ENCODE data around the gene MAGI1.
"Not testable (repeated sequence)": the region's sequence is repeated elsewhere in the genome, so short reads cannot be mapped to it uniquely, and the experiment has no call there.

MAGI1 gene

GRCh38 chr3:65896321-65896720 is 142.4 kb downstream of the MAGI1 start:
- DNase-seq: no peak

DNA sequence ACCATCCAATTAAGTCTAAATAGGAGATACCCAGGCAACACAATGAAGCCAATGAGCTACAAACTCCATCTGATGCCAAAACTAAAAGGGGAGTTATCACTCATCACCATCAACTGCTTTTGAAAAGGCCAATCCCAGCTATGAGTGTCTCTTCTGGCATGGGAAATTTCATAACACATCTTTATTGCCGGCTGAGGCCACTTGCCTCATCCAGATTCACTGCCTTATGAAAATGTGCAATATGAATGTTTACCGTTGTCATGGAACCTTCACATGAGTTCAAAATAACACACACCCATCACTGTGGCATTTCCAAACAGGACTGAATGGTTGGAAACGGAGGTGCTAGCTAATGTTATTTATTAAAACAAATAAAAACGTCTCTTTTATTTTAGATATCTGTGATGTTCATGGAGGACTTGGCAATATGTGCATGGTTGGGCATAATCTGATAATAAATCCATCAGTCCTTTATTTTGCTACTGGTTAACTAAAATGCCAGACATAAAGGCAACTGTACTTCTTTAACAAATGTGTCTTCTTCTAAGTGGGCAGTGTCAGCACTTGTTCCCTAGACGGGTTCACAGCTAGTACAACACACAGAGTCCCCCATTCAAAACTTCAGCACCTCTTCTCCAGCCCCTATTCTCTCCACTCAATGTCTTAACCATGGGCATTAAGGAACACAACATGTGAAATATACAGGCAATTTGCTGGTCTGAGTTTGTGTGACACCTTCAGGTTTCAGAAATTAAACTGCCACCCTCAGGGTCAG is 143.9 kb downstream of the MAGI1 start:
- no peak for DNase-seq

GRCh38 chr3:65894126-65894525 is 144.6 kb downstream of the MAGI1 start:
- no peak for DNase-seq

DNA sequence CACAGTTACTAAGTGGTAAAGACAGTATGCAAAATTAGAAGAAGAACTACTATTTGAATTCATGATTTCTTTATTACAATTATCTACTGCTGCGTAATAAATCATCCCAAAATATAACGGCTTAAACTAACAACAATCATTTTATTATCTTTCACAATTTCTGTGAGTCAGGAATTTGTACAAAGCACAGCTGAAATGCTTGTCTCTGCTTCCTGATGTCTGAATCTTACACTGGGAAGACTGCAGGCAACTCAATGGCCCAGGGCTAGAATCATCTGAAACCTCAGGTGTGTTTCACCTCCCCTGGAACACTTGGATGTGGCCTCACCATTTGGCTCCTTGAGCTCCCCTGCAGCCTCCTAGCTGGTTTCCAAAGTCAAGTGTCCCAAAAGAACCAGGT is 145.1 kb downstream of the MAGI1 start:
- no peak for DNase-seq

DNA sequence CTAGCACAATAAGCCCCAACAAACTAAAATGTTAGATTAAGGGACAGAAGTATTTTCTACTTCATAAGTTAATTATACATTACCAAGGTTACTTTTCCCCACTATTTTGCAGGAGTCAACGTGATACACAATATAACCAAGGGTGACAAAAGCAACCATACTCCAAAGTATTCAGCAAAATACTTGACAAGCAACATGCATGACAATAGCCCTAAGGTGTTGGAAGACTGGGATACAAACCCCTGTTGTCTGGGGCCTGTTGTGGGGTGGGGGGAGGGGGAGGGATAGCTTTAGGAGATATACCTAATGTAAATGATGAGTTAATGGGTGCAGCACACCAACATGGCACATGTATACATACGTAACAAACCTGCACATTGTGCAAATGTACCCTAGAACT is 147.2 kb downstream of the MAGI1 start:
- DNase-seq: not testable (repeated sequence)

- no peak for DNase-seq
These were observed 148.4 kb downstream of the MAGI1 start for GRCh38 chr3:65890328-65890727.

- DNase-seq: no peak
These were observed 149.0 kb downstream of the MAGI1 start for GRCh38 chr3:65889707-65890099.

DNA sequence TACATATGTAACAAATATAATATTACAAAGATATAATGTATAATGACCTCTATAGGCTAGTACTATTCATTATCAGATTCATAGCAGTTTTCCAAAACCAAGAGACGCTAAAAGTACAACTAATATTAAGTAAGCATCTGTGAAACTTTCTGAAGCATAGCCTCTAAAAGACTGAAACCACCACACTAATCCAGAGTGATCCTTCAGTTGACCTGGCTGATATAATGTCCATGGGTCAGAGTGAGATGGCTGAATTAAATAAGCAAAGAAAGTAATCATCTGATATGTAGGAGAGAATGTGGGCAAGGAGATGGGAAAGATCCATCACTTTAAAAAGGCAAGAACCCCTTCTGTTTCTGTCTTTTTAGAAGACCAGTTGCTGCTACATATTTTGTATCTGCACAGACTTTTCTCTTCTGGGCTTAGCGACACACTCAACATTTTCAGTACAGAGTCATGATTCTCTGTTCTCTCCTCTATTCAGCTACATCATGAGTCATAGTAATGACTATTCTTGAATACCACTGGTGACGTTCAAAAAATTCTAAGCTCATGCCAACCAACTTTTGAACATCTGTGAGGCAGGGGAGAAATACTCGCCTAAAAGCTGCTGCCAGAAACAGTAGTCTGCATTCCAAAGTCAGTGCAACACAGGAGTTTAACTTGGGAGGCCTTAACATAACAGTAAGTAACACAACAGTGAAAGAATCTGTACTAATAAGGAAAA is 149.6 kb downstream of the MAGI1 start:
- DNase-seq: no peak

- no peak for DNase-seq
These were observed 150.5 kb downstream of the MAGI1 start for GRCh38 chr3:65888196-65888595.

DNA sequence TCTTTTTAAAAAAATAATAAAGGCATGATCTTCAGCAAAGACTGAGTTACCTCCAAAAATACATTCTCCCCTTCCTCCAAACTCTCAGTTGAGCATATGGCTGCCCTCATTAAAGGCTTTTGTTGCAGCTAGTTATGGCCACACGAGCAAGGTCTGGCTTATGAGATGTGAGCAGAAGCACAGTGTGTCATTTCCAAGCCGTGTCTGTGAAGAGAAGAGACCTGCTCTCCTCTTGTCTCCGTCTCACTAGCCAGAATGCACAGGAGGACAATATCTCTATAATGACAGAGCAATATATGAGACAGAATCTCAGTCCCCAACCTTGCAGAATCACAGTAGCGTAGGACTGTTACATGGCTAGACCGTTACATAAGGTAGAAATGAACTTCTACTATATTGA is 152.3 kb downstream of the MAGI1 start:
- no peak for DNase-seq

DNA sequence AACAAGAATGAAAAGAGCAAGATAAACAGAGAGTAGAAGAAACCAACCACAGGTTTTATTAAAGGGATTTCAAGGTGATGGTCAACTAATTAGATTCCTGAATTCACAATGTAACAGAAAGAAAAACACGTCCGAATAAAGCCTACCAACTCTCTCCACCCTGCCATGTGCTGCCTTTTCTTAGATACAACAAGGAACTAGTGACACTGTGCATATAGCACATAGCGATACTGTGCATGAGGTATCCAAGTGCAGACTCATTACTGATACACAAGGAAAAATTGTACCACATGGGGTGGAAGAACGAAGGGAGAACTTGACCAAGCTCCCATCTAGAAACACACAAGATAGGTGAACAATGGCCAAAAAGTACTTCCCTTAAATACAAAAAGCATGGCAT is 154.6 kb downstream of the MAGI1 start:
- no peak for DNase-seq

DNA sequence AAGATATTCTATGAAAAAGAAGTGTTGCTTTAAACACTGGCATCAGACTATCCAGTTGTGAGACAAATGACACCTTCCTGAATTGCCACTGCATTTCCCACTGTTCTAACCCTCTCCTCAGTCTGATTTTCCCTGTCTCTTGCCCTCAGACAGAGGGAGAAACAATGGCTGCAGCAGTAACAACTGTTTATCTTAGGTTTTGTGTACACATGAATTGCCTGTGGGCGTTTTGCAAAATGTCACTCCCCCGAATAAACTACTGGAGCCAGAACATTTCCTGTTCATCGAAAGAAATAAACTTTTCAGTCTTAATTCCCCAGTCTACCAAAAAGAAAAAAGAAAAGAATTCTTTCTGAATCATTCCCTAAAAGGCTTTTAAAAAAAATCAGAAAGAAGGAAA is 155.1 kb downstream of the MAGI1 start:
- DNase-seq: no peak

GRCh38 chr3:65880350-65880749 is 158.4 kb downstream of the MAGI1 start:
- no peak for DNase-seq

GRCh38 chr3:65879372-65879771 is 159.3 kb downstream of the MAGI1 start:
- DNase-seq: no peak

- DNase-seq: no peak
These were observed 159.9 kb downstream of the MAGI1 start for GRCh38 chr3:65878831-65879230.

- no peak for DNase-seq
These were observed 161.6 kb downstream of the MAGI1 start for GRCh38 chr3:65877160-65877559.

DNA sequence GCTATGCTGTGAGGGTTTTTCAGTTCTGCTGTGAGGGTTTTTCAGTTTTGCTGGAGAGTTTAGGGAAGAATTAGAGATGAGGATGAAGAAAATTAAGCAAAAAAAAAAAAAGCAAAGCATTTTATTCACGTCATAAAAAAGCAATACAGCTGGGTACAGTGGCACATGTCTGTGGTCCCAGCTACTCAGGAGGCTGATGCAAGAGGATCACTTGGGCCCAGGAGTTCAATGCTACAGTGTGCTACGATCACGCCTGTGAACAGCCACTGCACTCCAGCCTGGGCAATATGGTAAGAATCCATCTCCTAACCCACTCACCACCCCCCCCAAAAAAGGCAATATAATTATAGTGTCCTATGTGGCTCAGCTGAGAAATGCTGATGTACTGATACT is 162.7 kb downstream of the MAGI1 start:
- DNase-seq: no peak

DNA sequence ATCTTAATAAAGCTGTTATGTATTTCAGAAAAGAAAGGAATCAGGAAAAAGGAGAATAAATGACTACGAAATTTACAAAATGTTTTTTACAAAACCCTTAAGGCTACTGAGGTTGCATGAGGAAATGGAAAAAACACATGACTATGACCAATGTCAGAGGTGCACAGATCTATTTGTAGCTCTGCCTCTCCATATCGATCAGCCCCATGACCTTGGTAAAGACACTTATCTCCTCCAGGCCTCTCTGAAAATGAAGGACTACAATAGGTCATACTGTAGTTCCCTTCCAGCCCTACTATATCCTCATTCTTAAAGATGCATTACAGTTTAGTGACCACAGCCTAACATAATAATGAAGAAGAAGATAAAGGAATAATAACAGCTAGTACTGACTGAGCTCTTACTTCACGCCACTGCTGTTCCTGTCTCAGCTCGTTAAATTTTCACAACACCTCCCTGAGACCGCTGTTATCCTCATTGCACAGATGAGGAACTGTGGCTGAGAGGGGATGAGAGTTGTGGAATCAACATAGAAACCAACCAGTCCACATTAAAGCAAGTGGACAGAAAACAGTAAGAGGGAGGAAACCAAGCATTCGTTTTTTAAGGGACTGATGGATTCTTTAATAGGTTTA is 163.2 kb downstream of the MAGI1 start:
- DNase-seq: peak; percentile 10 to 16

GRCh38 chr3:65873869-65874268 is 164.8 kb downstream of the MAGI1 start:
- DNase-seq: no peak

- DNase-seq: no peak
These were observed 165.7 kb downstream of the MAGI1 start for GRCh38 chr3:65873028-65873427.

DNA sequence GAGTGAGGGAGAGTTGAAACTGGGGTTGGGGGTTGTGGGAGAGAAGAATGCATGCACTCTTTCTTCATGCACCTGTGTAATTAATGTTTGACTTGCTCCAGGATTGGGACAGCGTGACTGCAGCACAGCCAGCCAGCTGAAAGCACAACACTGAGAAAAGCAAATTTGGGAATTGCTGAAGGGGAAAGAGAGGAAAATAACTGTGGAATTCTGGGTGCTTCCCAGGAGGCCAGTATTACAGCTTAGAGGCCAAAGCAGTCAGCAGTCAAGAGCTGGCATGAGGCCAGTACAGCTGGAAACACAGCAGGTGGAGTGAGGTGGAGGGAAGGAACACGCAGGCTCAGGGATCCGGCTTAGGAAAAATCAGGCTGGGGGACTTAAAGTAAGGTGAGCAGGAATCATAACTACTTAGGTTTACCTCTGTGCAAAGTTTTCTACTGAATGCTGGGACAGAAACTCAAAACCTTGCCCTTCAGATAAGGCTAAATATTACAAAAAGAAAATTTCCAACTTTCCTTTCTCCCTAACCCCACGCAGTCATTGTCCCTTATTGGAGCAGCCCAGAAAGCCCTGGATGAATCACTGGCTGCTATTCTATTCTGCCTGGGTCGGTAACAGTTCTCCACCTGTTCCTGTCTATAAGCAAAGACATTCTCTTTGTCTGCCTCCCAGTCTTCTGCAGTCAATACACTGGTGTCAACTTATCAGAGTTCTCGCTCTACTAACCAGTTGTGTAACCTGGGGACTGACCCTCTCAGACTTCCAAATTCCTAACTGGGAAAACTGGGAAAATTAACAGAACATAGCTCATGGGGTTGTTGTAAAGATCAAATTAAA is 167.2 kb downstream of the MAGI1 start:
- DNase-seq: no peak

- no peak for DNase-seq
These were observed 168.9 kb downstream of the MAGI1 start for GRCh38 chr3:65869798-65870197.

All from Kasumi-1 (cell line).